ENCODE measurements around the gene BTBD7.

GRCh38 chr14:93268406-93268805 lies 64.4 kb downstream of the BTBD7 start:
- TF ChIP-seq CTCF (IDR thresholded peaks at IDR 0.05), result no peak
- TF ChIP-seq POLR2A (IDR thresholded peaks at IDR 0.05), result no peak
